Lower lobe of right lung (tissue), 2 donors: ENCODE results near the gene B3GNT5. TPM values are rescaled to one million over a fixed set of nuclear protein-coding genes. Genes with fewer than 3 reads are reported as not detected.

ENCODE experiments used
- ATAC-seq, 2 donors: fragments of 200-7000 bp; cut with Tn5 transposase; one replicate each; pipeline ENCODE4 v1.9.1; 2020 to 2022; ENCODE audit warnings: mild to moderate bottlenecking in 2 of 2, moderate library complexity in 2 of 2
- DNase-seq: peaks from one replicate; pipeline ENCODE4 v3.0.0-alpha.2; 2020
- H3K27ac ChIP-seq: fragments of 200-600 bp; one replicate; pipeline ENCODE4 v1.8.0; 2022
- H3K27me3 ChIP-seq: fragments of 200-600 bp; one replicate; pipeline ENCODE4 v1.8.0; 2022; ENCODE audit warnings: low read depth
- H3K36me3 ChIP-seq: fragments of 200-600 bp; one replicate; pipeline ENCODE4 v1.8.0; 2022; ENCODE audit warnings: mild to moderate bottlenecking
- H3K4me1 ChIP-seq: fragments of 200-600 bp; one replicate; pipeline ENCODE4 v1.8.0; 2022
- H3K4me3 ChIP-seq: fragments of 200-600 bp; one replicate; pipeline ENCODE4 v1.8.0; 2022; ENCODE audit warnings: mild to moderate bottlenecking
- H3K9me3 ChIP-seq: fragments of 200-600 bp; one replicate; pipeline ENCODE4 v1.8.0; 2022
- intact Hi-C: fragments of 100-400 bp; cut with DNase I; formaldehyde crosslinking; loops from one replicate; pipeline ENCODE4 v1.11.0; 2022
- total RNA-seq: library from RNA; stranded (reverse); fragmentation: NEBNext Ultra II Directional; extraction: Animal tissue kit (Norgen Biotek cat#: 25700); gene quantifications from one replicate; pipeline ENCODE4 v1.2.1, GENCODE V29; 2021
- TF ChIP-seq, protein P1 (sequence below): fragments of 200-600 bp; IDR thresholded peaks from one replicate; pipeline ENCODE4 v1.8.0; 2022; ENCODE audit warnings: antibody characterized with exemption, mild to moderate bottlenecking
- donor health status: DM: no; HTN: yes; CAD: no; lungs with severe emphysema.

The B3GNT5 gene
- total RNA-seq, 1 donor from 2014 or later, result 30.8 TPM

DNA sequence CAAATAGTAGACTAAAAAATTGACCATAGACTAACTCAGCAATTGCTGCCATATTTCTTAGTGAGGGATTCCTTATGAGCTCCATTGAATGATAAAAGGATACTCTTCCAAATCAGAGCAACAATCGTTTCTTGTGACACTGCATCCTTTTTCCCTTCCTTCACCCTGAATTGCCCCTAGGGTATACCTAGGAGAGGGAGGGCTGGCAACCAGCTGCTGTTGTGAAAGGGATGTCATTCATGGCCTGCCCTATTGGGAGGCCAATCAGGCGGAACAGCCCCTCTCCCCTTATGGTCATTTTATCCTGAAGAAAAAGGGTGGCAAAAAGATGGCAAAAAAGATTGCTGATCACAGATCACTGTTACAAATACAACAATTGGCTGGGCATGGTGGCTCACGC is 26.3 kb downstream of the B3GNT5 start:
- Histone ChIP-seq H3K9me3 (no peaks in the 10 kb centered on the region), H3K4me3 (no peak overlapping the region), H3K27me3 (no peaks in the 10 kb centered on the region), H3K4me1 (peaks cover 17% of the 10 kb centered on the region), H3K36me3 (no peaks in the 10 kb centered on the region), H3K27ac (no peak overlapping the region)
- DNase-seq, result no peak
- intact Hi-C loops, result no loop called here
- TF ChIP-seq, protein P1, sequence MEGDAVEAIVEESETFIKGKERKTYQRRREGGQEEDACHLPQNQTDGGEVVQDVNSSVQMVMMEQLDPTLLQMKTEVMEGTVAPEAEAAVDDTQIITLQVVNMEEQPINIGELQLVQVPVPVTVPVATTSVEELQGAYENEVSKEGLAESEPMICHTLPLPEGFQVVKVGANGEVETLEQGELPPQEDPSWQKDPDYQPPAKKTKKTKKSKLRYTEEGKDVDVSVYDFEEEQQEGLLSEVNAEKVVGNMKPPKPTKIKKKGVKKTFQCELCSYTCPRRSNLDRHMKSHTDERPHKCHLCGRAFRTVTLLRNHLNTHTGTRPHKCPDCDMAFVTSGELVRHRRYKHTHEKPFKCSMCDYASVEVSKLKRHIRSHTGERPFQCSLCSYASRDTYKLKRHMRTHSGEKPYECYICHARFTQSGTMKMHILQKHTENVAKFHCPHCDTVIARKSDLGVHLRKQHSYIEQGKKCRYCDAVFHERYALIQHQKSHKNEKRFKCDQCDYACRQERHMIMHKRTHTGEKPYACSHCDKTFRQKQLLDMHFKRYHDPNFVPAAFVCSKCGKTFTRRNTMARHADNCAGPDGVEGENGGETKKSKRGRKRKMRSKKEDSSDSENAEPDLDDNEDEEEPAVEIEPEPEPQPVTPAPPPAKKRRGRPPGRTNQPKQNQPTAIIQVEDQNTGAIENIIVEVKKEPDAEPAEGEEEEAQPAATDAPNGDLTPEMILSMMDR, result no peak
- no peak for ATAC-seq

DNA sequence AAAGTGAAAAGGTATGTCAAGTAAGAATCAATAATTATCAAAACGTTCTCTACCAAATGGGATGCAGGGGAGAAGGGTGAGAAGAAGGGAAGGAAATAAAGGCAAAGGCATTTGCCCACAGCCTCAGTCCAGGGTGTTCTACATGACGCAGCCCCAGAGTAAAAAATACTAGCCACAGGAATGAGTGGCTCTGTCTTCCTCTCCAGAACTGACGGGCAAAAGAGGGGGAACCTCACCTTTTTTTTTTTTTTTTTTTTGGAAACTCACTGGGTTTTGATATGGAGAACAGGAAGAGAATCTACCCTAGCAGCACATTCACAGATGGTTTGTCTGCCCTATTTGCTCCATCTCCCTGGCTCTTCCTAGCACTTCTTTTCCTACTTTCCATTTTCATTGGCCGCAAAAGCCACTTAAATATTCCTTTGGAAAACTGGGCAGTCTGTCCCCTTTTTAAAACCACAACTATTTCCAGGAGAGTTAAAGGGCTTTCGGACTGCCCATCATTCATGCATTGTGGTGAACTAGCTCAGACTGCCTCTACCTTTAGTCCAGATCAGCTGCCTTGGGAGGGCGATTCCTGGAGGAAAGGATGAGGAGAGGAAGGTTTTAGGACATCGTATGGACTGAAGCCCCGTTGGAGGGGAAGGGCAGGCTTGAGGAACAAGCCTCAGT is 28.2 kb downstream of the B3GNT5 start:
- H3K4me3 ChIP-seq, result no peak overlapping the region
- H3K9me3 ChIP-seq, result no peaks in the 10 kb centered on the region
- intact Hi-C loops, result no loop called here
- H3K27me3 ChIP-seq, result no peaks in the 10 kb centered on the region
- H3K4me1 ChIP-seq, result peaks cover 17% of the 10 kb centered on the region
- TF ChIP-seq, protein P1, result no peak
- ATAC-seq, result no peak
- H3K36me3 ChIP-seq, result no peaks in the 10 kb centered on the region
- DNase-seq, result no peak
- H3K27ac ChIP-seq, result no peak overlapping the region

DNA sequence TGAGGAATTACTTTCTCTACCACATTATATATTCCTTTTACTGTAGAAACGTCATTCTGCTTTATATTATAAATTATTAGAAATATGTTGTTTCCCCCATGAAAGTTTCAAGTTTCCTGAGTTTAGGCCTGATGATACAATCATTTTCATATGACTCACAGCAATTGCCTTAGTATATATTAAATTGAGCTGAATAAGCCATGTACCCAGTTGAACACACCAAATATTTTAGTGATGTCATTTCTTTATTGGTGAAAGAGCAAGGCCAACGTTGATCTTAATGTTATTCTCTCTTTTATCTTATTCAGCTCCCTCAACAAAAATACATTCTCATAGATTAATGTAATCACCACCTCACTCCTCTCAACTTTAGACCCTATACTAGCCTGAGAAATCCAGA is 30.8 kb downstream of the B3GNT5 start:
- DNase-seq, result no peak
- no peaks in the 10 kb centered on the region for H3K9me3 ChIP-seq
- H3K36me3 ChIP-seq, result no peaks in the 10 kb centered on the region
- peaks cover 18% of the 10 kb centered on the region for H3K4me1 ChIP-seq
- no peaks in the 10 kb centered on the region for H3K27me3 ChIP-seq
- H3K4me3 ChIP-seq, result no peak overlapping the region
- ATAC-seq, result no peak
- TF ChIP-seq, protein P1, result no peak
- H3K27ac ChIP-seq, result no peak overlapping the region
- intact Hi-C loops, result no loop called here

DNA sequence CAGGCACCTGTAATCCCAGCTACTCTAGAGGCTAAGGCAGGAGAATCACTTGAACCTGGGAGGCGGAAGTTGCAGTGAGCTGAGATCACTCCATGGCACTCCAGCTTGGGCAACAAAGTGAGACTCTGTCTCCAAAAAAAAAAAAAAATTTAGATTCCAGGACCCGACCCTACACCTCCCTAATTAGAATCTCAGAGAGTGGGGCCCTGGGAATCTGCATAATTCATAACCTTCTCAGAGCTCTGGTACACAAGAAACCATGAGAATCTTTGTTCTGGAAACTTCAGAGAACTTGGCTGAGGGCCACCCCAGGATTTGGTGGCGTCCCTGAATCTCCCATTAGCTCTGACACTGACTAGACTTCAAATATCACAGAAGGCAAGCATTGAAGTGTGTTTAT is 31.5 kb downstream of the B3GNT5 start:
- TF ChIP-seq, protein P1, result no peak
- intact Hi-C loops, result no loop called here
- H3K36me3 ChIP-seq, result no peaks in the 10 kb centered on the region
- ATAC-seq, result no peak
- DNase-seq, result no peak
- no peaks in the 10 kb centered on the region for H3K9me3 ChIP-seq
- no peak overlapping the region for H3K4me3 ChIP-seq
- peaks cover 18% of the 10 kb centered on the region for H3K4me1 ChIP-seq
- H3K27ac ChIP-seq, result no peak overlapping the region
- no peaks in the 10 kb centered on the region for H3K27me3 ChIP-seq

DNA sequence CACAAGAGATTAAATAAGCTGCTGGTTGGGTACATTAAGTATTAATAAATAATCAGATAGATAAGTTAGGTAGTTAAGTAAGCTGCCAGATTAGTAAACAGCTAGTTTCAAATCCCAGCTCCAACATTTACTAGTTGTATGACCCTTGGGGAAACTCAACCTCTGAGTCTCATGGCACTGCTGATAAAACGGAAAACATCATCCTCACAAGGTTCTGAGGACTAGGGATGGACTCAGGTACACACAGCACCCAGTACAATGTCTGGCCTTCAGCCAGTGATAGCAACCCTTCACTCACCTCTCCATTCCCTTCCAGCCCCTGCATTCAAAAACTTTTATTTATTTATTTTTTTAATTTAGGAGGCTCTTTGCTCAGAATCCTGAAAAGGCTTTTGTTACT is 32.3 kb downstream of the B3GNT5 start:
- no peak for DNase-seq
- intact Hi-C loops, result no loop called here
- TF ChIP-seq, protein P1, result no peak
- peaks cover 18% of the 10 kb centered on the region for H3K4me1 ChIP-seq
- peak overlapping the region; percentile 42 for H3K27ac ChIP-seq
- H3K36me3 ChIP-seq, result no peaks in the 10 kb centered on the region
- H3K9me3 ChIP-seq, result no peaks in the 10 kb centered on the region
- no peaks in the 10 kb centered on the region for H3K27me3 ChIP-seq
- peak in 1 of 2 donors; percentile 12 for ATAC-seq
- H3K4me3 ChIP-seq, result no peak overlapping the region
